ENCODE results near the gene DNAJB5.
"Not testable (repeated sequence)": the region's sequence is repeated elsewhere in the genome, so short reads cannot be mapped to it uniquely, and the experiment has no call there.

Gene DNAJB5

DNA sequence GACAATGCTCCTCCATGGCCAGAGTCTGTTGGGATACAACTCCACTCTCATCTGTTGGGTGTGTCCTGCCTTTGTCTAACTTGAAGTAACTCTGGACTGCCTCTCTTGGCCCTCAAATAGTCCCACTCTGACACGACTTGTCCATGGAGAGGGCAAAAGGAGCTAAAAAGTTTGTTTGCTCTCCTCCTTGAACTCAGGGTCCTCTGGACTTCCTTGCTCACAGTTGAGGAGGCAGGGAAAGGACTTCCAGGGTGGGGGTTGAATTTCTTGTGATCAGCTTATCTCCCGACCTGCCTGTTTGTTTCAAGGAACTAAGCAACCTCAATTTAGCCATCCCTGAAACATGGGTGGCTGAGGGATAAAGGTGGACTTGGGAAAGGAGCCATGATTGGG, 11.7 kb downstream of the DNAJB5 start:
- no peak for DNase-seq

DNA sequence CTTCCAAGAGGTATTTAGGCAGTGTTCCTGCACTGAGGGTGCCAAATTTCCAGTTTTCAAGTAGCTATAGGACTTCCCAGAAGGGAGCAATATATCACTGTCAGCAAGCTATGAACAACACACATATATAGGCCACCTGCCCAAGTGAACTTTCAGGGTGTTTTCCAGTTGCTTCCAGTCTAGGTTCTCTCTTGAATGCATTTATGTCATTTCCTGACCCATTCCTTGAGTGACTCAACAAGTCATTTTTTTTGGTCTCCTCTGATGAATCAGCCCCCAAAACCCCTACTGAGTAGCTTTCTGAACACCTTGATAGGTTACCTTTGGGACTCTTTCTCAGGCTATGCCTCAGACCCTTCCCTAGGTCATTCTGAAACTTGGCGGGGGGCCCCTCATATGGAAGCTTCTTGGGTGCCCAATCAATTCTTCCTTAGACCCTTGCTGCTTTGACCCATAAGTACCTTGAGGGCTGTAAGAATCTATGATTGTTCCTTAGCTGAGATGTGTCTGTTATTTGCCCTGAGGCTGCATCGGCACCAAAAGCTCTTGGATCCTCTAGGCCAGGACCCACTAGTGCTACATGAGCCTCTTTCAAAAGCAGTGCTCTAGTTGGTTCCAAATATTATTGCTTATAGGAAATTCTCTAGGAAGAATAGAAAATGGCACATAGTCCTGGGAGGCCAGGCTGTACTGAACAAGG, 12.4 kb downstream of the DNAJB5 start:
- DNase-seq = no peak

DNA sequence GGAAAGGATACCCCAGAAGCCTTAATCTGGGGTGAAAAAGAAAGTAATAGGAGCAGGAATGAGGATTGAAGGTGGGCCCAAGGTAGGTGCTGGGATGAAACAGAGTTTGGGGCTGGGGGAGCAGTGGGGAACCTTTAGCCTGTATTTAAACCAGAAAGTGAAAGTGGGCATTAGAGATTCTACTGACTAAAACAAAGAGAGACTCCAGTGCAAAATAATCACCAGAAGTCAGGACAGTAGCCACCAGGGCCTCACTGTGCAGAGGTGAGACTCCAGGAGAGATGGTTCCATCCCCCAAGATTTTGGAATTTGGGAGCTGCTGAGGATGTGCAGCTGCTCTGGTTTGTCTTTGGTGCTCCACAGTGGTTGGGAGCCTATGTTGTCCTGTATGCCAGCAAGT, 13.1 kb downstream of the DNAJB5 start:
- DNase-seq = no peak

DNA sequence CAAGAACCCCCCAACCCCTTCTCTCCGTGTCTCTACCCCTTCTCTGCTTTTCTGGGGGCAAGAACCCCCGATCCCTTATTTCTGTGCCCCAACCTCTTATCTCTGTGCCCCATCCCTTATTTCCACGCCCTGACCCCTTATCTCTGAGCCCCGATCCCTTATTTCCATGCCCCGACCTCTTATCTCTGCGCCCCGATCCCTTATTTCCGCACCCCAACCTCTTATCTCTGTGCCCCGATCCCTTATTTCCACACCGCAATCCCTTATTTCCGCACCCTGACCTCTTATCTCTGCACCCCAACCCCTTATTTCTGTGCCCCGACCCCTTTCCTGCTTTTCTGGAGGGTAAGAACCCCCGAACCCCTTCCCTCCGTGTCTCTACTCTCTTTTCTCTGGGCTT, 14.8 kb downstream of the DNAJB5 start:
- DNase-seq = not testable (repeated sequence)

DNA sequence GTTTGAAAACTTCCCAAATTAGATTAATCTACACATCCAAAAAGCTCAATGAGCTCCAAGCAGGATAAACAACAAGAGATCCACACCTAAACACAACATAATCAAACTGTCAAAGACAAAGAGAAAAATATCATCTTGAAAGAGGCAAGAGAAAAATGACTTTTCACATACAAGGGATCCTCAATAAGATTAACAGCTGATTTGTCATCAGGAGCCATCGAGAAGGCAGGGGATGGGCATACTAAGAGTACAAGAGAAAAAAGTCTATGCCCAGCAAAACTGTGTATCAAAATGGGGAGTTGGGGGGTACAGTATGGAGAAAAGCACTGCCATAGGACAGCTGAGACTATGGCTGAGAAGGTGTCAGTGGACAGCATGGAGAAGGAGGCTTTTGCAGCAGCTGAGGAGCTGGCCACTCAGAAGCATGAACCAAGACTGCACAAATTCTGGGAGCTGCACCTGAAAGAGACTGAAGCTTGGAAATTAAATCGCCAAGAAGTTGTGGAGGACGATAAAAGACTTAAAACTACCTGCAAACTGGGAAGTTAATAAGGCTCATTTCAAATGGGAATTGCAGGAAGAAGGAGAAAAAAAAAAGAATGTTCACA, 20.9 kb downstream of the DNAJB5 start:
- no peak for DNase-seq

DNA sequence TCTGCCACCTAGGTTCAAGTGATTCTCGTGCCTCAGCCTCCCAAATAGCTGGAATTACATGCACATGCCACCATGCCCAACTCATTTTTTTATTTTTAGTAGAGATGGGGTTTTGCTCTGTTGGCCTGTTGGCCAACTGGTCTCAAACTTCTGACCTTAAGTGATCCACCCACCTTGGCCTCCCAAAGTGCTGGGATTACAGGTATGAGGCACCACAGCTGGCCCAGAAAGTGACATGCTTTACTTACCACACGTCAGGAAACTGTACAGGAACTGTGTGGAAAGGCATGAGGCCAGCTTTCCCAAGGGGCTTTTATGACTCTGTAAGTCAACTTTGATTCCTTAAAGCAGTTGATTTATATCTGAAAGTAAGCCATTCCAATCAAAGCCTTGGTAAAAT, 25.0 kb downstream of the DNAJB5 start:
- no peak for DNase-seq

DNA sequence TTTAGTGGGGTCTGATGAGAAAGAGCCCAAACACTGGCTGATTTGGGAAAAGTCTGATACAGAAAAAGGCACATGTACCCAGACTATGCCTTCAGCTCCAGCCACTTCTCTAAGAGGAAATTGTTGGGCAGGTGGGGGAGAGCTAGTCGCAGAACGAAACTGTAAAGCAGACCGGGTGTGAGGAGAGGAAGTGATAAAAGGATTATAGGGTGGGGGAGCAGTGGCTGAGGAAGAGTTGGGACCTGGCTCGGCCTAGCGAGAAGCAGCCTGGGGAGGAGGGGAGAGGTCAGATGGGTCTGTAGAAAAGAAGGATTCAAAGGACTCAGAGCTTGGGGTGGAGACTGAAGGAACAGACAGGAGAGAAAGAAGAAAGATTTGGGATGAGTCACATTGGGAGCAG, 33.9 kb downstream of the DNAJB5 start:
- not testable (repeated sequence) for DNase-seq

DNA sequence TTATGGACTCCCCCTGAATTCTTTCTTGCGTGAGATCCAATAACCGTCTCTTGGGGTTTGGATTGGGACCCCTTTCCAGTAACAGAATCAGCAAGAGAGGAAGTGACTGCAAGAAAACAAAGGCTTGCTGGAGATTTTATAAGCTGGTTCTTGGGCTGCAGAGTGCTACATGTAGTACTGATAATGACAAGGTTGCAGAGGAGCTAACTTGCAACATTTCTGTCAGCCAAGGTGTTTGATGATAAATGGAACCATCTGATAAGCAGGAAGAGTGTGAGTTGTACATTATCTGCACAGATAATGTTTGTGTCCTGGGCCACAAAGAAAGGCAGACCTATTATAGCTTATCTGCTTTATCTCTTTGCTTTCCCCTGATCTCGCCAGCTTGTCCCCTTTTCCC, 37.1 kb downstream of the DNAJB5 start:
- no peak for DNase-seq

DNA sequence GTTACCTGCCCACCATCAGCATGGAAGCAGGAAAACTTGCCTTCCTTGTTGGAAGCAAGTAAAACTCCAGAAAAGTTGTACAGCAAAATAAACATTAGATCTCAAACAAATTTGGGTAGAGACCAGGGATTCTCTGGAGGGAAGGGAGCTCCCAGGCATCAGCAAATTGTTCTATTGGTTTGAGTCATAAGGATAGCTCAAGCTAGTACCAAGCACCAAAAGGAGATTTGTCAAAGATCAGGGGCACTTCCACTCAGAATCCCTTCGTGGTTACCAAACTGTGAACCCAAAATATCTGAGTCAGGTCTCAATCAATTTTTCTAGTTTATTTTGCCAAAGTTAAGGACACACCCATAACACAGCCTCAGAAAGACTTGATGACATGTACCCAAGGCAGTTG, 37.8 kb downstream of the DNAJB5 start:
- no peak for DNase-seq

DNA sequence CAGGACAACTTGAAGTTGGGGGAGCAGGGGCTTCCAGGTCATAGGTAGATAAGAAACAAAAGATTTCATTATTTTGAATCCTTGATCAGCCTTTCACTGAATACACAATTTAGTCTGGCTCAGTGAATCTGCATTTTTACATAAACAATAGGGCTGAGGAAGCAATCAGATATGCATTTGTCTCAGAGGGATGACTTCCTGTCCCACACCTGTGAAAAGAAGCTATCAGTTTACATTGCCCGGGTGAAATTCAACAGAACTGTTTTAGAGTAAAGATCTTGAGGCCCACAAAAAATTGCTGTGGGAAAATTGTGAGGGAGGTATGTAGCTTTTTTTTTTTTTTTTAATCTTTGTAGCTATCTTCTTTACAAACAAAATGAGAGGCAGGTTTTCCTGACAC, 38.3 kb downstream of the DNAJB5 start:
- no peak for DNase-seq

DNA sequence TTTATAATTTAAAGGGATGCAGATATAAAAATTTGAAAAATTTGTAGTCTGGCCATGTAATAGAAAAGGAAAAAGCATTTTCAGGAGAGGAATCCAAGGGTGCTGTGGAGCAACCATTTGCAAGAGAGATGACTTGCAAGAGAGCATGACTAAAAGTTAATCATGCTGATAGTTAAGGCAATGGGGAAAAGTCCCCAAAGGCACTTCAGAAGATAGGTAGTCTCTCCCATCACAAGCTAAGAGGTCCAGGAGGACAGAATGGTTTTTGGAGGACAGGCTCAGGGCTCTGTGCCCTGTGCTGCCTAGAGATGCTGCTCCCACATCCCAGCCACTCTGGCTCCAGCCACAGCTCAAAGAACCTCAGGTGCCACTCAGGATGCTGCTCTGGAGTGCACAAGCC, 38.8 kb downstream of the DNAJB5 start:
- DNase-seq = no peak

DNA sequence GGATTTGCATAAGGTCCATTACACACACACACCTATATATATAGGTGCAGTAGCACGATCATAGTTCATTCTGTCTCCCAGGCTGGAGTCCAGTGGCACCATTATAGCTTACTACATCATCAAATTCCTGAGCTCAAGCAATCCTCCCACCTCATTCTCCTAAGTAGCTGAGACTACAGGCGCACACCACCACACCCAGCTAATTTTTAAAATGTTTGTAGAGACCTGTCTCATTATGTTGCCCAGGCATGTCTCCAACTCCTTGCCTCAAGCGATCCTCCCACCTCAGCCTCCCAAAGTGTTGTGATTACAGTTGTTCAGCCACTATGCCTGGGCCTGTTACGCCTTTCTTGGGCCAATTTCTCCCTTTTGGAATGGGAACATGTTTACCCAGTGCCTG, 39.7 kb downstream of the DNAJB5 start:
- DNase-seq = no peak

DNA sequence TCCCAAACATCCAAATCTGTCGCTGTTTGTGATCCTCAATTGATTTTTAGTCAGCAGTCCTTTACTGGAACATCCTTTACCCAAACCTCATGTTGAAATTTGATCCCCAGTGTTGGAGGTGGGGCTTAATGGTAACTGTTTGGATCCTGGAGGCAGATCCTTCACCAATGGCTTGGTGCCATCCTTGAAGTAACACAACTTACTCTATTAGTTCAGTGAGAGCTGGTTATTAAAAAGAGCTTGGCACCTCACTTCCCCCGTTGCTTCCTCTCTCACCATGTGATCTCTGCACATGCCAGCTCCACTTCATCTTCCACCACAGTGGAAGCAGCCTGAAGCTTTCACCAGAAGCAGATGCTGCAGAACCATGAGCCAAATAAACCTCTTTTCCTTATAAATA, 40.3 kb downstream of the DNAJB5 start:
- DNase-seq = no peak

DNA sequence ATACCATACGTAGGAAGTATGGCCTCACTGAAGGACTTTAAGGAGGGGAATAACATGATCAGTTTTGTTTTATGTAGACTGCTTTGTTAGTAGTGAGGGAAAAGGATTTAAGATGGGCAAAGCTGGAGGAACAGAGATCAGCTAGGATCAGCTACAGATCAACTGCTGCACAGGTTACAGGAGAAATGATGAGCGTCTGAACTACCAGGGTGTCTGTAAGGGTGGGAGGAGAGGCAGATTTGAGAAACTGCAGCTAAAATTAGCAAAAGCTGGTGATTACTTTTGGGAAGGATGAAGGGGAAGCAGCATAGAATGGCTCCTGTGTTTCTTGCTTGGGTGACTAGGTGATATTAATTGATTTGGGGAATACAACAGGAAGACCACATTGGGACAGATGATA, 43.6 kb downstream of the DNAJB5 start:
- DNase-seq = no peak

DNA sequence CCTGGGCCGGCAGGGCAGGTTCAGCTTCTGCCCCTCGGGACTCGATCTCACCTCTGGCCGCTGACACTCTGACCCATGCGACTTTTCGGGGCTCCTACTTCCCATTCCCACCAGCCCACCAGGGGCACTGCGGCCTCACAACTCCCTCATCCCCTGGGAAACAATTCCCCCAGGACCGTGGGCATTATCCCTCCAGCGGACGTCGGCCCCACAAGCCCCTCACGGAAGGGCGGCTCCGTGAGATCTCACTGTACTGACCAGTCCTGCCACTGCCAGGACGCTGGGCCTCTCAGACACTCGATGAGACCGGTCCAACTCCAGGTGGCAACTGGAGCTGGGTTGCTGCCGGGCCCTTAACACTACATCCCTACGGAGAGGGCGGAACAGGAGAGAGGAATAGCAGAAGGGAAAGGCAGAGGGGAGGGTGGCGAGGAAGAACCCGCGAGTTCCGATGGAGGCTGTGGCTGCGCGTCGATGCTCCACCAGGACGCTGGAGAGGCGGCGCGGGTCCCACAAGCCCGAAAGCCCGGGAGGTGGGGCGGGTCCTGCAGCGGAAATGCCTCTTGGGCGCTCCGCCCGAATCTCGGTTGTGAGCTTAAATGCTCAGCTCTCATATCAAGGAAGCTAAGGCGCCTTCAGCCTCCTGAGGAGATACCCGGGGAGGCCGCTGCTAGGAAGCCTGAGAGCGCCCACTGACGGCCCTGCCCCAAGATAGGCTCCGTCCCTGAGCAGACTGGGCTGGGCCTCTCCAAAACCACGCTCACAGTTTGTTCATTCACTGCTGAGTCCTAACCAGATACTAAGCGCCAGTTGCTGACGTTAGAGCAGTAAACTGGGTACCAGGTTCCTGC, 46.5 kb downstream of the DNAJB5 start:
- DNase-seq = no peak

DNA sequence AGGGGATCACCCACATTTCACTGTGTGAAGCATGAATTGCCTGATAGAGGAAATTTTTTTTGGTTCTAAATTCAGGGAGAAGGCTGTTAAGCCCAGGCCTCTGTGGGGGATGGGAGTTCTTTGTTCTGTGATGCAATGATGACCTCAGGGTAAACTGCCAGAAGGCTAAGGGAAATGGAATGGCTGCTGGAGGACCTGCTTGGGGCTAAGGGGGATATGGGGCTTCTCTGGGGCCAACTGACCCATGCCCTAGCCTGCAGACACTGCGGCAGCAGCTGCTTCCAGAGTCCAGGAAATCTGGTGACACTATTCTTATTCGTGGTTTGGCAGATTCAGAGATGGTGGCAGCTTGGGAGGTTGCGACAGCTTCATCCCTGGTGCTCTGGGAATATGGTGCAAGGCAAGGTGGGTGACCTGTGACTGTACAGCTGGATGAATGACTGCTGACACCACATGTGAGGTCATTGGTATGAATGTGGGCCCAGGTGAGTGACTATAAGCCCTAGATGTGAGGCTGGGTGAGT, 52.6 kb downstream of the DNAJB5 start:
- no peak for DNase-seq

DNA sequence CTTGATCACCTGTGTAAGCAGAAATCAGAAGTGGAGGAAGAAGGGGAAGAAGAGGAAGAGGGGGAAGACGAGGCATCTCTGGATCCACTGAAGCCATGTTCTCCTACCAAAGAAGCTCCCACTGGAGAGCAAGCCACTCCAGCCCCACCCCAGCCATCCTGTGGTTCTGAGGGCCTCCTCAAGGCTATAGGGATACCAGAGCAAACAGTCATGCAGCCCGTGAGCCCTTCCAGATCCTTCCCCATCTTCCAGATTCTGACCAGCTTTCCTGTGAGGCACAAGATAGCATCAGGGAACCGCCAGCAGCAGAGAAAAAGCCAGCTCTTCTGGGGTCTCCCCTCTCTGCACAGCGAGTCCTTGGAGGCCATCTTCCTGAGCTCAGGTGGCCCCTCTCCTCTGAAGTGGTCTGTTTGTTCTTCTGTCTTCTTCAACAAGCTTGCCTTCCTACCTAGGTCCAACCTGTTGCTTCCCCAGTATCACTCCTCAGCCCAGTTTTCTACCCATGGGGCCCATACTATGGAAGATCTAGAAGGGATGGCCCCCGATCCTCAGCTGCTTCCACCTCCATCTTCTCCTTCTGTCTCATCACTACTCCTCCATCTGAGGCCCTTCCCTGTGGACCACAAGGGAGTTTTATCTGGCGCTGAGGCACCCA, 53.5 kb downstream of the DNAJB5 start:
- DNase-seq = no peak

DNA sequence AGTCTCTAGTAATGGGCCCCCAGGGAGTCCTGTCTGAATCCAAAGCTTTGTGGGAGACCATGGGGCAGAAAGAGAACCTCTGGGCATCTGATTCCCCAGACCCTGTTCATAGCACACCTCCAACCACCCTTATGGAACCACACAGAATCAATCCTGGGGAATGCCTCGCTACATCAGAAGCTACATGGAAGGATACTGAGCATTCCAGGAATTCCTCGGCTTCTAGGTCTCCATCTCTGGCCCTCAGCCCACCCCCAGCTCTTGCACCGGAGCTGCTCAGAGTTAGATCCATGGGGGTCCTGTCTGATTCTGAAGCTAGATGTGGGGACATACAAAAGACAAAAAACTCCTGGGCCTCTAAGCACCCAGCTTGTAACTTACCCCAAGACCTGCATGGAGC, 54.5 kb downstream of the DNAJB5 start:
- DNase-seq = no peak
